Measurements from ENCODE around the gene CDKN2C.
A peak's percentile ranks its signal among the peaks of the same experiment; 100 is the strongest.
"Not testable (repeated sequence)": the region's sequence is repeated elsewhere in the genome, so short reads cannot be mapped to it uniquely, and the experiment has no call there.

The CDKN2C gene

DNA sequence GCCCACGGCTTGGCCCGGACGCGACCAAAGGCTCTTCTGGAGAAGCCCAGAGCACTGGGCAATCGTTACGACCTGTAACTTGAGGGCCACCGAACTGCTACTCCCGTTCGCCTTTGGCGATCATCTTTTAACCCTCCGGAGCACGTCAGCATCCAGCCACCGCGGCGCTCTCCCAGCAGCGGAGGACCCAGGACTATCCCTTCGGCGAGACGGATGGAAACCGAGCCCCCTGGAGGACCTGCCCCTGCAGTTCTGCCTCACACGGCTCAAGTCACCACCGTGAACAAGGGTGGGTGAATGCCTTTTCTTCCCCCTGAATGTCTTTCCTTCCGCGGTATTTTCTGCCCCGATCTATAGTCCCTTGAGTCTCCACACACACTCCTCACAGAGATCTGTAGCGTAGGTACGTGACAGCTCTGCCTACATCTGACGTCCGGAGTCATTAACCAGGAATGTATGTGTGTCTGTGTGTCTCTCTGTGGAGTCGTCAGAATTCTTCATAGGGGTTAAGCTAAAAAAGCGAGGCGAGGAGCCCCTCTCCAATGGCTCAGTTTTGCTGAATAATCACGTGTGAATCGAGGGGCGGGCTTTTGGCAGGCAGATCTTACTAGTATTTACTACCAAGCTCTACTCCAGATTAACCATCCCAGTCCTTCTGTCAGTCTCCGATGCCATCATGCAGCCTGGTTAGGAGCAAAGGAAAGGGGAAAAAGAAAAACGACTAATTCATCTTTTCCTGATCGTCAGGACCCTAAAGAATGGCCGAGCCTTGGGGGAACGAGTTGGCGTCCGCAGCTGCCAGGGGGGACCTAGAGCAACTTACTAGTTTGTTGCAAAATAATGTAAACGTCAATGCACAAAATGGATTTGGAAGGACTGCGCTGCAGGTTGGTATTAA lies at the start of gene CDKN2C:
TSS of gene CDKN2C (plus strand) at position 635 of the 898 bp plus-strand sequence. CDS start at position 759, 124 bp downstream.
- Histone ChIP-seq H3K4me1 (ENCODE audit: insufficient read depth, low read length) (0 out of 2 replicates have a peak, but pooled peaks cover 6% of the 10 kb centered on the region), H3K36me3 (ENCODE audit: insufficient read depth, low read length) (no peaks in the 10 kb centered on the region), H3K9me3 (ENCODE audit: control insufficient read depth, insufficient read depth, low read length) (no peaks in the 10 kb centered on the region), H3K9ac (ENCODE audit: low read depth, low read length) (peak within 1 kb of the TSS; percentile 90; the same call in 1 of the 2 replicates)

DNA sequence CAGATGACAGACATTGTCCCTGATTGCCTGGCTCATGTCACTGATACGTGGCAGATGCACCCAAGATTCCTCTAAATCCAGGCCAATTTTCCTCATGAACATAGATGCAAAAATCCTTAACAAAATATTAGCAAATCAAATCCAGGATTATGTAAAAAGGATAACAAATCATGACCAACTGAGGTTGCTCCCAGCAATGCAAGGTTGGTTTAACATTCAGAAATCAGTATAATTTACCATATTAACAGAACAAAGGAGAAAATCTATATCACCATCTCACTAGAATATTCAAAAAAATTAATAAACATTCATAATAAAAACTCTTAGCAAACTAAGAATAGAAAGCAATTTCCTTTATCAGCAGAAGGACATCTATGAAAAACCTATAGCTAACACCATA lies 49.6 kb upstream of the CDKN2C start:
- Histone ChIP-seq H3K9me3 (ENCODE audit: control insufficient read depth, insufficient read depth, low read length) (peaks cover 3% of the 10 kb centered on the region; the same call in 1 of the 2 replicates), H3K36me3 (ENCODE audit: insufficient read depth, low read length) (no peaks in the 10 kb centered on the region), H3K9ac (ENCODE audit: low read depth, low read length) (no peak overlapping the region), H3K4me1 (ENCODE audit: insufficient read depth, low read length) (no peaks in the 10 kb centered on the region)

DNA sequence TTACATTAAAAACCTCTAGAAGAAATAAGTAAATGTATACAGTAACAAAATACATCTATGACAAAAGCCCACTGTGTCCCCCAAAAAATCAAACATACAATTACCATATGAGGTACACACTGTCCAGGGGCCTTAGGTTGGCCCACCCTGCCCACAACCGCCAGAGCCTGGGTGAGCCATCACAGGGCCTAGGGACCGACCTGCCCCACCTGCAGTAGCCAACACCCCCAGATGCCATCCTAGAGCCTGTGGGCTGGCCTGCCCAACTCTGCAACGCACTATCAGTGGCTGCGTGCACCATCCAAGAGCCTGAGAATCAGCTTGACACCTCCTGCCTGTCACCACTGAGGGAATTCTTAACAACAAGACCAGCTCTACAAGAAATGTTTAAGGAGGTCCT lies 49.0 kb upstream of the CDKN2C start:
- H3K9me3 ChIP-seq (ENCODE audit: control insufficient read depth, insufficient read depth, low read length), result peaks cover 3% of the 10 kb centered on the region; the same call in 1 of the 2 replicates
- H3K4me1 ChIP-seq (ENCODE audit: insufficient read depth, low read length), result no peaks in the 10 kb centered on the region
- no peaks in the 10 kb centered on the region for H3K36me3 ChIP-seq (ENCODE audit: insufficient read depth, low read length)
- no peak overlapping the region for H3K9ac ChIP-seq (ENCODE audit: low read depth, low read length)

DNA sequence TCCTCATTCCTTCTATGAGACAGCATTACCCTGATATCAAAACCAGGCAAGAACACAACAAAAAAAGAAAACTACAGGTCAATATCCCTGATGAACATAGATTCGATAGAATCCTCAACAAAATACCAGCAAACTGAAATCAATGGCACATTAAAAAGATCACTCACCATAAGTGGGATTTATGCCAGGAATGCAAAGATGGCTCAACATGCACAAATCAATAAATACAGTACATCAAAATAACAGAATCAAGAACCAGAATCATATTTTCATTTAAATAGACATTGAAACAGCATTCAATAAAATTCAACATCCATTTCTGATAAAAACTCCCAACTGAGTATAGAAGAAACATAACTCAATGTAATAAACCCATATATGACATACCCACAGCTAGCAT lies 46.5 kb upstream of the CDKN2C start:
- no peaks in the 10 kb centered on the region for H3K4me1 ChIP-seq (ENCODE audit: insufficient read depth, low read length)
- H3K36me3 ChIP-seq (ENCODE audit: insufficient read depth, low read length), result no peaks in the 10 kb centered on the region
- H3K9ac ChIP-seq (ENCODE audit: low read depth, low read length), result no peak overlapping the region
- peaks cover 3% of the 10 kb centered on the region; the same call in 1 of the 2 replicates for H3K9me3 ChIP-seq (ENCODE audit: control insufficient read depth, insufficient read depth, low read length)

DNA sequence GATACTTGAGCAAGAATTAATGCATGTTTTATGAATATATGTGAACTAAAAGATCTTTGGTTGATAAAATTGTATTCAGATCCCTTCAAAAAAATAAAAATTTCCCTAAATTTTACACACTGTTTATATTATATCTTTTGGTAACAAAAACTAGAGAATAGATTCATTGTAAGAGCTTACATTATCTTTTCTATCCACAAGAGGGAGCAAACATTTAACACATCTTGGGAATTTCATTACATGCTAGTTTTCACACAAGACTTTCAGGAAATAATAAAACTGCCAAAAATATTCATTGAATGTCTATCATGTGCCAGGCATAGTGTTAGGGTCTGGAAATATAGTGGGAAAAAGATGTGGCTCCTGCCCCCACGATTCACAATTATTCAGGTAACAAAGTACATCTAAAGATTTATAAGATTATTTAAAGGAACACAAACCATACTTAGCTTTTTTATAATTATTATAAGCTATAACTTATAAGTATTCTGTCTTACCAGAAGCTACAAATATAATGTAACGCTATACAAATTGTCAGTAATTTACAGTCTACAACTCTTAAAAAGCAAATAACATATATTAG lies 40.6 kb upstream of the CDKN2C start:
- no peaks in the 10 kb centered on the region for H3K4me1 ChIP-seq (ENCODE audit: insufficient read depth, low read length)
- no peak overlapping the region for H3K9ac ChIP-seq (ENCODE audit: low read depth, low read length)
- H3K36me3 ChIP-seq (ENCODE audit: insufficient read depth, low read length), result no peaks in the 10 kb centered on the region
- H3K9me3 ChIP-seq (ENCODE audit: control insufficient read depth, insufficient read depth, low read length), result no peaks in the 10 kb centered on the region

DNA sequence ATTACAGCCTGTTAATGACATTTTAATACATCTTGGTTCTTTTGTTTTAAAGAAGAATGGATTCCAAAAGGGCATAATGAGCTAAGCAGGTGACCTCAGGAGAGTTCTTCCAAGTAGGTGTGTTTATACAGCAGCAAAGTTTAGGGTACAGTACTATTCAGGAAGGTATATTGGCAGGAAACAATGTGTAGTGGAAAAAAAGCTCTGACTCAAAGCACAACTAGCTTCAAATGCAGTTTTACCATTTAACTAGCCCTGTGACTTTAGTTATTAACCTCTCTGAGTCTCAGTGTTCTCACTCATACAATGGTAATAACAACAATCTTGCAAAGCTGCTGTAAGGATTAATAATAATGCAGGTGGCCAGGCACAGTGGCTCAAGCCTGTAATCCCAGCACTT lies 39.9 kb upstream of the CDKN2C start:
- H3K9me3 ChIP-seq (ENCODE audit: control insufficient read depth, insufficient read depth, low read length), result no peaks in the 10 kb centered on the region
- no peak overlapping the region for H3K9ac ChIP-seq (ENCODE audit: low read depth, low read length)
- no peaks in the 10 kb centered on the region for H3K4me1 ChIP-seq (ENCODE audit: insufficient read depth, low read length)
- H3K36me3 ChIP-seq (ENCODE audit: insufficient read depth, low read length), result no peaks in the 10 kb centered on the region

DNA sequence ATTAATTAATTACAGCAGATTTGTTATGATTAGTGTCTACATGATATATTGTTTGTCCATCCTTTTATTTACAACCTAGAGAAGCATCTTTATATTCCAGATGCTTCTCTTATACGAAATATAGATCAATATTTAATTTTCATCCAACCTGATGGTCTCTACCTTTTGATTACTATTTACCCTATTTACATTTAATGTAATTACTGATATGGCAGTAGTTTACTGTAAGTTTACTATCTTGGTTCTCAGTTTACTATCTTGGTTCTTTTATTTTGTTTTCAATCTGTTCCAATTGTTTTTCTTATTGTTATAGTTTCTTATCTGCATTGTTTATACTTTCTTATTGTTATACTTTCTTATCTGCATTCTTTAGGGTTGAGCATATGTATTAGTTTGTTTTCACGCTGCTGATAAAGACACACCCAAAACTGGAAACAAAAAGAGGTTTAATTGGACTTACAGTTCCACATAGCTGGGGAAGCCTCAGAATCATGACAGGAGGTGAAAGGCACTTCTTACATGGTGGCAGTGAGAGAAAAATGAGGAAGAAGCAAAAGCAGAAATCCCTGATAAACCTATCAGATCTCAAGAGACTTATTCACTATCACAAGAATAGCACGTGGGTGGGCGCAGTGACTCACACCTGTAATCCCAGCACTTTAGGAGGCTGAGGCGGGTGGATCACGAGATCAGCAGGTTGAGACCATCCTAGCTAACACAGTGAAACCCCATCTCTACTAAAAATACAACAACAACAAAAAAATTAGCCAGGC lies 38.9 kb upstream of the CDKN2C start:
- H3K4me1 ChIP-seq (ENCODE audit: insufficient read depth, low read length), result no peaks in the 10 kb centered on the region; the same call in 1 of the 2 replicates
- no peaks in the 10 kb centered on the region for H3K9me3 ChIP-seq (ENCODE audit: control insufficient read depth, insufficient read depth, low read length)
- H3K36me3 ChIP-seq (ENCODE audit: insufficient read depth, low read length), result no peaks in the 10 kb centered on the region
- no peak overlapping the region for H3K9ac ChIP-seq (ENCODE audit: low read depth, low read length)

DNA sequence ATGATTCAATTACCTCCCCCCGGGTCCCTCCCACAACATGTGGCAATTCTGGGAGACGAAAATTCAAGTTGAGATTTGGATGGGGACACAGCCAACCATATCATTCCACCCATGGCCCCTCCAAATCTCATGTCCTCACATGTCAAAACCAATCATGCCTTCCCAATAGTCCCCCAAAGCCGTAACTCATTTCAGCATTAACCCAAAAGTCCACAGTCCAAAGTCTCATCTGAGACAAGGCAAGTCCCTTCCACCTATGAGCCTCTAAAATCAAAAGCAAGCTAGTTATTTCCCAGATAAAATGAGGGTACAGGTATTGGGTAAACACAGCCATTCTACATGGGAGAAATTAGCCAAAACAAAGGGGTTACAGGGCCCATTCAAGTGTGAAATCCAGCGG lies 38.0 kb upstream of the CDKN2C start:
- H3K9me3 ChIP-seq (ENCODE audit: control insufficient read depth, insufficient read depth, low read length); H3K4me1 ChIP-seq (ENCODE audit: insufficient read depth, low read length); H3K36me3 ChIP-seq (ENCODE audit: insufficient read depth, low read length); H3K9ac ChIP-seq (ENCODE audit: low read depth, low read length): not testable (repeated sequence)

DNA sequence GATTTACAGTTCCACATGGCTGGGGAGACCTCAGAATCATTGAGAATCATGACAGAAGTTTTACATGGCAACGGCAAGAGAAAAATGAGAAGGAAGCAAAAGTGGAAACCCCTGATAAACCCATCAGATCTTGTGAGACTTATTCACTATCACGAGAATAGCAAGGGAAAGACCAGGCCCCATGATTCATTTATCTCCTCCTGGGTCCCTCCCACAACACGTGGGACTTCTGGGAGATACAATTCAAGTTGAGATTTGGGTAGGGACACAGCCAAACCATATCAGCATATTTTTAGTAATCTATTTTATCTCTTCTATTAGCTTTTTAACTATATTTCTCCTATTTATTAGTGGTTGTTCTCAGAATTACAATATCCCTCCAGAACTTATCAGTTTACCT lies 36.3 kb upstream of the CDKN2C start:
- not testable (repeated sequence) for H3K36me3 ChIP-seq (ENCODE audit: insufficient read depth, low read length); H3K9ac ChIP-seq (ENCODE audit: low read depth, low read length); H3K9me3 ChIP-seq (ENCODE audit: control insufficient read depth, insufficient read depth, low read length); H3K4me1 ChIP-seq (ENCODE audit: insufficient read depth, low read length)

DNA sequence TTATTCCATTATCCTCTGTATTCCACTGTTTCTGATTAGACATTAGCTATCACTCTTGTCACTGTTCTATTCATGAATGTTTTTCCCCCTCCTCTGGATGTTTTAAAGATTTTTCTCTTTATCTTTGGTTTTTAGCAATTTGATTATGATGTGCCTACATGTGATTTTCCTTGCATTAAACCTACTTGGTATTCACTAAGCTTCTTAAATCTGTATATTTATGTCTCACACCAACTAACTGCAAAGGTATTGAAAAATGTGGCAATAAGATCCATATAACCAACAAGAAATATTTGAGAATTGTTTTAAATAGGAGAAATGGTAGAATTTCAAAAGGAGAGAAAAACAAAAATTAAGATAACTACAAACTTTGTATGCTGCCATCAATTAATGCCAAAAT lies 35.2 kb upstream of the CDKN2C start:
- Histone ChIP-seq H3K36me3 (ENCODE audit: insufficient read depth, low read length) (no peaks in the 10 kb centered on the region), H3K9me3 (ENCODE audit: control insufficient read depth, insufficient read depth, low read length) (no peaks in the 10 kb centered on the region), H3K4me1 (ENCODE audit: insufficient read depth, low read length) (no peaks in the 10 kb centered on the region; the same call in 1 of the 2 replicates), H3K9ac (ENCODE audit: low read depth, low read length) (no peak overlapping the region)

DNA sequence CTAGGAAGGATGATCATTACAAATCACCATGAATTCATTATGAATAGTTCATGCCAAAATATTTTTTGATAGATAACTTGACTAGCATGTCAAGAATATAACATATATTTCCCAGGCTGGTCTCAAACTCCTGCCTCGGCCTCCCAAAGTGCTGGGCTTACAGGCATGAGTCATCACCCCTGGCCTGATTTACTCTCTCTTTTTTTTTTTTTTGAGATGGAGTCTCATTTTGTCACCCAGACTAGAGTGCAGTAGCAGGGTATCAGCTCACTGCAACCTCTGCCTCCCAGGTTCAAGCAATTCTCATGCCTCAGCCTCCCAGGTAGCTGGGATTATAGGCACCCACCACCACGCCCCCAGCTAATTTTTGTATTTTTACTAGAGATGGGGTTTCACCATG lies 34.8 kb upstream of the CDKN2C start:
- not testable (repeated sequence) for H3K36me3 ChIP-seq (ENCODE audit: insufficient read depth, low read length)

DNA sequence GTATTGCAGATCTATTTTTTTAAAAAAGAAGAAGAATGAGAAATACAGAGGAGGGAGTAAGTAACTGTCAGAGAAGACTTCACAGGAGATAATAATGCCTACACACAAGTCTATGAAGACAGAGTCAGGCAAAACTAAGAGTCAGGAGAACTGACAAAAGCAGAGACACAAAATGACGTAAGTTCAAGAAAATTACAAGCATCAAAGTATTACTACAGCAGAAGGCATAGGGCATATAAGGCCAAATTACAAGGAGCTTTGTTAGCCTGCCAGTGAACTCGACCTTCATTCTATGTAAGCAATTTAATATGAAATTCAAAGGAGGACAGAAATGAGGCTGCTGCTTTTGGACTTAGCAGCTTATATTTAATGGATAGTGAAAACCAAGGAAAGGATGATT lies 33.7 kb upstream of the CDKN2C start:
- Histone ChIP-seq H3K9me3 (ENCODE audit: control insufficient read depth, insufficient read depth, low read length) (no peaks in the 10 kb centered on the region), H3K4me1 (ENCODE audit: insufficient read depth, low read length) (no peaks in the 10 kb centered on the region; the same call in 1 of the 2 replicates), H3K9ac (ENCODE audit: low read depth, low read length) (no peak overlapping the region), H3K36me3 (ENCODE audit: insufficient read depth, low read length) (no peaks in the 10 kb centered on the region)

More for the DNA sequence above, 34.8 kb upstream of the CDKN2C start:
- not testable (repeated sequence) for H3K9ac ChIP-seq (ENCODE audit: low read depth, low read length); H3K9me3 ChIP-seq (ENCODE audit: control insufficient read depth, insufficient read depth, low read length); H3K4me1 ChIP-seq (ENCODE audit: insufficient read depth, low read length)

DNA sequence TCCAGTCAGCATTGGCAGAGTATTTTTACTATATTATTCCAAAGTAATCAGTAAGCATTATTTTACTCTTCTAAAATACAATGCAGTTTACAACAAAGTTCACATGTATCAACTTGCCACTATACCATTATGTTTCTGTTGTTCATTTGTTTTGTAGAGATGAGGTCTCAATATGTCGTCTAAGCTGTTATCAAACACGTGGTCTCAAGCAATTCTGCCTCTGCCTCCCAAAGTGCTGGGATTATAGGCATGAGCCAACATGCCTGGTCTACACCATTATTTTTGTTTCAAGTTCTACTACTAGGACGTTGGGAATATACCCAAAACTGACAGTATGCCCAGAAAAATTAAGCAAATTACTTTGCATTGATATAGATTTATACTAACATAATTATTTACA lies 29.8 kb upstream of the CDKN2C start:
- Histone ChIP-seq H3K4me1 (ENCODE audit: insufficient read depth, low read length) (no peaks in the 10 kb centered on the region; the same call in 1 of the 2 replicates), H3K9me3 (ENCODE audit: control insufficient read depth, insufficient read depth, low read length) (no peaks in the 10 kb centered on the region), H3K9ac (ENCODE audit: low read depth, low read length) (no peak overlapping the region), H3K36me3 (ENCODE audit: insufficient read depth, low read length) (no peaks in the 10 kb centered on the region)

DNA sequence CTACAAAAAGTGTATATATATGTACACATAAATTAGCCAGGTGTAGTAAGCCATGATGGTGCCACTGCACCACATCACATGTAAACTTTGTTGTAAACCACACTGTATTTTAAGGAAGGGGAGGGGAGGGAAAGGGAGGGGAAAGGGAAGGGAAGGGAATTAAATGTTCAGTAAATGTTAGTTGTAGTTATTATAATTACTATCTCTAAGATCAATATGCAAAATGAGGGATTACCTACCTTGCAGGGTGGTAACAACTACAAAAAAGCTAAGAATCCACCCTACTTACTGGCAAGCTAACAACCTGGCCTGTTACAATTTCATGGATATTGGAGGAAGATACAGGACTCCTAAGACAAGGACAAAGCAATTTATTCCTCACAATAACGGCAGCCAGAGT lies 27.7 kb upstream of the CDKN2C start:
- no peaks in the 10 kb centered on the region for H3K36me3 ChIP-seq (ENCODE audit: insufficient read depth, low read length)
- H3K4me1 ChIP-seq (ENCODE audit: insufficient read depth, low read length), result no peaks in the 10 kb centered on the region
- no peaks in the 10 kb centered on the region for H3K9me3 ChIP-seq (ENCODE audit: control insufficient read depth, insufficient read depth, low read length)
- H3K9ac ChIP-seq (ENCODE audit: low read depth, low read length), result no peak overlapping the region

Data from ES-I3 (cell line).